Tibial artery (tissue), 4 donors: Measurements from ENCODE around the gene RIT2.

ENCODE experiments used
- DNase-seq, 2 donors: peaks; one replicate each; pipeline ENCODE4 v3.0.0-alpha.2; 2019
- H3K27ac ChIP-seq, 2 donors: fragments of 200-600 bp; sonication (generic) in 1 of 2; 1 replicate in 1 of 2; 2 replicates in 1 of 2; pipeline ENCODE4 v1.5.1; 2018 to 2019; ENCODE audit warnings: mild to moderate bottlenecking in 1 of 2
- H3K27me3 ChIP-seq, 2 donors: fragments of 200-600 bp; sonication (generic) in 1 of 2; one replicate each; pipeline versions ENCODE4 v1.5.1 to v1.6.0; 2016 to 2019
- H3K36me3 ChIP-seq, 3 donors: fragments of 200-600 bp; sonication (generic) in 2 of 3; one replicate each; pipeline ENCODE4 v1.5.1; 2016 to 2019; ENCODE audit warnings: mild to moderate bottlenecking in 2 of 3
- H3K4me1 ChIP-seq, 4 donors: fragments of 200-600 bp; sonication (generic) in 2 of 4; 1 replicate in 3 of 4; 2 replicates in 1 of 4; pipeline ENCODE4 v1.5.1; 2016 to 2019
- H3K4me3 ChIP-seq, 2 donors: fragments of 200-600 bp; sonication (generic) in 1 of 2; 1 replicate in 1 of 2; 2 replicates in 1 of 2; pipeline ENCODE4 v1.5.1; 2018 to 2019; ENCODE audit warnings: mild to moderate bottlenecking in 2 of 2
- H3K9me3 ChIP-seq, 3 donors: fragments of 200-600 bp; sonication (generic) in 1 of 3; one replicate each; pipeline ENCODE4 v1.5.1; 2016 to 2019
- CTCF ChIP-seq, 2 experiments: fragments of 200-600 bp in 1 of 2; fragments of 450-650 bp in 1 of 2; IDR thresholded peaks; one replicate each; pipeline ENCODE4 v1.5.1; 2017 to 2019; ENCODE audit warnings: antibody characterized with exemption in 2 of 2, mild to moderate bottlenecking in 1 of 2, moderate library complexity in 1 of 2
- intact Hi-C: fragments of 100-400 bp; cut with DNase I; formaldehyde crosslinking; loops from one replicate; pipeline ENCODE4 v1.15.0; 2023; ENCODE audit warnings: low total_unique reads

RIT2 gene

GRCh38 chr18:42760290-42760689 is 355.2 kb downstream of the RIT2 start:
- H3K4me3 ChIP-seq, result no peak overlapping the region
- no peaks in the 10 kb centered on the region for H3K4me1 ChIP-seq
- H3K27ac ChIP-seq, result no peak overlapping the region
- TF ChIP-seq CTCF (IDR thresholded peaks at IDR 0.05), result no peak
- intact Hi-C loops, result no loop called here
- H3K27me3 ChIP-seq, result no peaks in the 10 kb centered on the region
- no peak for DNase-seq
- no peaks in the 10 kb centered on the region for H3K9me3 ChIP-seq
- H3K36me3 ChIP-seq, result no peaks in the 10 kb centered on the region

- no peaks in the 10 kb centered on the region for H3K36me3 ChIP-seq
Observed at GRCh38 chr18:42758852-42759251, 356.6 kb downstream of the RIT2 start.

GRCh38 chr18:42756214-42756613 is 359.3 kb downstream of the RIT2 start:
- Histone ChIP-seq H3K9me3 (no peaks in the 10 kb centered on the region), H3K36me3 (no peaks in the 10 kb centered on the region), H3K4me3 (no peak overlapping the region), H3K27me3 (no peaks in the 10 kb centered on the region), H3K4me1 (no peaks in the 10 kb centered on the region), H3K27ac (no peak overlapping the region)
- TF ChIP-seq CTCF (IDR thresholded peaks at IDR 0.05), result no peak
- no peak for DNase-seq
- intact Hi-C loops, result no loop called here

More at GRCh38 chr18:42758852-42759251, 356.6 kb downstream of the RIT2 start:
- Histone ChIP-seq H3K27me3 (no peaks in the 10 kb centered on the region), H3K9me3 (no peaks in the 10 kb centered on the region), H3K27ac (no peak overlapping the region), H3K4me1 (no peaks in the 10 kb centered on the region), H3K4me3 (no peak overlapping the region)
- TF ChIP-seq CTCF (IDR thresholded peaks at IDR 0.05), result no peak
- intact Hi-C loops, result no loop called here
- DNase-seq, result no peak

- H3K27me3 ChIP-seq, result no peaks in the 10 kb centered on the region
- no peaks in the 10 kb centered on the region for H3K4me1 ChIP-seq
- H3K9me3 ChIP-seq, result no peaks in the 10 kb centered on the region
- no peak overlapping the region for H3K4me3 ChIP-seq
- intact Hi-C loops, result no loop called here
- no peak for DNase-seq
- no peaks in the 10 kb centered on the region for H3K36me3 ChIP-seq
- no peak for TF ChIP-seq CTCF (IDR thresholded peaks at IDR 0.05)
- no peak overlapping the region for H3K27ac ChIP-seq
Observed at GRCh38 chr18:42752916-42753315, 362.6 kb downstream of the RIT2 start.

GRCh38 chr18:42746794-42747193 is 368.7 kb downstream of the RIT2 start:
- intact Hi-C loops, result no loop called here
- Histone ChIP-seq H3K36me3 (no peaks in the 10 kb centered on the region), H3K27me3 (no peaks in the 10 kb centered on the region), H3K4me1 (no peaks in the 10 kb centered on the region), H3K9me3 (no peaks in the 10 kb centered on the region), H3K4me3 (no peak overlapping the region), H3K27ac (no peak overlapping the region)
- DNase-seq, result no peak
- no peak for TF ChIP-seq CTCF (IDR thresholded peaks at IDR 0.05)

GRCh38 chr18:42745931-42746330 is 369.6 kb downstream of the RIT2 start:
- Histone ChIP-seq H3K27me3 (no peaks in the 10 kb centered on the region), H3K36me3 (no peaks in the 10 kb centered on the region), H3K4me3 (no peak overlapping the region), H3K27ac (no peak overlapping the region), H3K9me3 (no peaks in the 10 kb centered on the region), H3K4me1 (no peaks in the 10 kb centered on the region)
- no peak for DNase-seq
- TF ChIP-seq CTCF (IDR thresholded peaks at IDR 0.05), result no peak
- intact Hi-C loops, result no loop called here
